ENCODE results near the gene THTPA. TPM values are rescaled to one million over a fixed set of nuclear protein-coding genes. Genes with fewer than 3 reads are reported as not detected.

THTPA gene
- total and polyA plus RNA-seq, 2 of the 13 experiments (the other 11 are each of a cell fraction or from before 2014, with no cell fraction given) = 7.4 to 8.7 TPM

DNA sequence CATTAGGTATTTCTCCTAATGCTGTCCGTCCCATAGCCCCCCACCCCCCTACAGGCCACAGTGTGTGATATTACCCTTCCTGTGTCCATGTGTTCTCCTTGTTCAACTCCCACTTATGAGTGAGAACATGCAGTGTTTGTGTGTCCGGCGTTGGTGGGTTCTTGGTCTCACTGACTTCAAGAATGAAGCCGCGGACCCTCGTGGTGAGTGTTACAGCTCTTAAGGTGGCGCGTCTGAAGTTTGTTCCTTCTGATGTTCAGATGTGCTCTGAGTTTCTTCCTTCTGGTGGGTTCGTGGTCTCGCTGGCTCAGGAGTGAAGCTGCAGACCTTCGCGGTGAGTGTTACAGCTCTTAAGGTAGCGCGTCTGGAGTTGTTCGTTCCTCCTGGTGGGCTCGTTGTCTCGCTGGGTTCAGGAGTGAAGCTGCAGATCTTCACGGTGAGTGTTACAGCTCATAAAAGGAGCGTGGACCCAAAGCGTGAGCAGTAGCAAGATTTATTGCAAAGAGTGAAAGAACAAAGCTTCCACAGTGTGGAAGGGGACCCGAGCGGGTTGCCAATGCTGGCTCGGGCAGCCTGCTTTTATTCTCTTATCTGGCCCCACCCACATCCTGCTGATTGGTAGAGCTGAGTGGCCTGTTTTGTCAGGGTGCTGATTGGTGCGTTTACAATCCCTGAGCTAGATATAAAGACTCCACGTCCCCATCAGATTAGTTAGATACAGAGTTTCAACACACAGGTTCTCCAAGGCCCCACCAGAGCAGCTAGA is 27.9 kb downstream of the THTPA start (continued):
- TF ChIP-seq SMARCC2 (IDR thresholded peaks at IDR 0.05) = 0 out of 2 replicates have a peak, but pooled peaks have one; percentile 79
- TF ChIP-seq ZNF737 (CRISPR knock-in tag; IDR thresholded peaks at IDR 0.05; ENCODE audit: borderline replicate concordance) = peak; percentile 79; the same call in 1 of the 2 replicates
- TF ChIP-seq ZNF543 (CRISPR knock-in tag; IDR thresholded peaks at IDR 0.05) = 0 out of 2 replicates have a peak, but pooled peaks have one; percentile 38
- peak; percentile 94 for TF ChIP-seq CSRNP1 (CRISPR knock-in tag; IDR thresholded peaks at IDR 0.05)
- peak; percentile 35; the same call in 1 of the 2 replicates for TF ChIP-seq ZNF441 (CRISPR knock-in tag; IDR thresholded peaks at IDR 0.05; ENCODE audit: borderline replicate concordance)
- peak; percentile 96; the same call in 1 of the 2 replicates for TF ChIP-seq ZNF136 (CRISPR knock-in tag; IDR thresholded peaks at IDR 0.05; ENCODE audit: low read depth)
- peak; percentile 68 for TF ChIP-seq ZNF768 (CRISPR knock-in tag; IDR thresholded peaks at IDR 0.05)
- peak; percentile 88 for TF ChIP-seq ZNF558 (CRISPR knock-in tag; IDR thresholded peaks at IDR 0.05; ENCODE audit: borderline replicate concordance)
- TF ChIP-seq, protein P1, sequence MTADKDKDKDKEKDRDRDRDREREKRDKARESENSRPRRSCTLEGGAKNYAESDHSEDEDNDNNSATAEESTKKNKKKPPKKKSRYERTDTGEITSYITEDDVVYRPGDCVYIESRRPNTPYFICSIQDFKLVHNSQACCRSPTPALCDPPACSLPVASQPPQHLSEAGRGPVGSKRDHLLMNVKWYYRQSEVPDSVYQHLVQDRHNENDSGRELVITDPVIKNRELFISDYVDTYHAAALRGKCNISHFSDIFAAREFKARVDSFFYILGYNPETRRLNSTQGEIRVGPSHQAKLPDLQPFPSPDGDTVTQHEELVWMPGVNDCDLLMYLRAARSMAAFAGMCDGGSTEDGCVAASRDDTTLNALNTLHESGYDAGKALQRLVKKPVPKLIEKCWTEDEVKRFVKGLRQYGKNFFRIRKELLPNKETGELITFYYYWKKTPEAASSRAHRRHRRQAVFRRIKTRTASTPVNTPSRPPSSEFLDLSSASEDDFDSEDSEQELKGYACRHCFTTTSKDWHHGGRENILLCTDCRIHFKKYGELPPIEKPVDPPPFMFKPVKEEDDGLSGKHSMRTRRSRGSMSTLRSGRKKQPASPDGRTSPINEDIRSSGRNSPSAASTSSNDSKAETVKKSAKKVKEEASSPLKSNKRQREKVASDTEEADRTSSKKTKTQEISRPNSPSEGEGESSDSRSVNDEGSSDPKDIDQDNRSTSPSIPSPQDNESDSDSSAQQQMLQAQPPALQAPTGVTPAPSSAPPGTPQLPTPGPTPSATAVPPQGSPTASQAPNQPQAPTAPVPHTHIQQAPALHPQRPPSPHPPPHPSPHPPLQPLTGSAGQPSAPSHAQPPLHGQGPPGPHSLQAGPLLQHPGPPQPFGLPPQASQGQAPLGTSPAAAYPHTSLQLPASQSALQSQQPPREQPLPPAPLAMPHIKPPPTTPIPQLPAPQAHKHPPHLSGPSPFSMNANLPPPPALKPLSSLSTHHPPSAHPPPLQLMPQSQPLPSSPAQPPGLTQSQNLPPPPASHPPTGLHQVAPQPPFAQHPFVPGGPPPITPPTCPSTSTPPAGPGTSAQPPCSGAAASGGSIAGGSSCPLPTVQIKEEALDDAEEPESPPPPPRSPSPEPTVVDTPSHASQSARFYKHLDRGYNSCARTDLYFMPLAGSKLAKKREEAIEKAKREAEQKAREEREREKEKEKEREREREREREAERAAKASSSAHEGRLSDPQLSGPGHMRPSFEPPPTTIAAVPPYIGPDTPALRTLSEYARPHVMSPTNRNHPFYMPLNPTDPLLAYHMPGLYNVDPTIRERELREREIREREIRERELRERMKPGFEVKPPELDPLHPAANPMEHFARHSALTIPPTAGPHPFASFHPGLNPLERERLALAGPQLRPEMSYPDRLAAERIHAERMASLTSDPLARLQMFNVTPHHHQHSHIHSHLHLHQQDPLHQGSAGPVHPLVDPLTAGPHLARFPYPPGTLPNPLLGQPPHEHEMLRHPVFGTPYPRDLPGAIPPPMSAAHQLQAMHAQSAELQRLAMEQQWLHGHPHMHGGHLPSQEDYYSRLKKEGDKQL (CRISPR knock-in tag; IDR thresholded peaks at IDR 0.05; ENCODE audit: low read depth) = 0 out of 2 replicates have a peak, but pooled peaks have one; percentile 39
- TF ChIP-seq ZNF414 (CRISPR knock-in tag; IDR thresholded peaks at IDR 0.05) = peak; percentile 100
- peak; percentile 51 for TF ChIP-seq ZFX (CRISPR knock-in tag; IDR thresholded peaks at IDR 0.05; ENCODE audit: low read depth)
- TF ChIP-seq, protein P2, sequence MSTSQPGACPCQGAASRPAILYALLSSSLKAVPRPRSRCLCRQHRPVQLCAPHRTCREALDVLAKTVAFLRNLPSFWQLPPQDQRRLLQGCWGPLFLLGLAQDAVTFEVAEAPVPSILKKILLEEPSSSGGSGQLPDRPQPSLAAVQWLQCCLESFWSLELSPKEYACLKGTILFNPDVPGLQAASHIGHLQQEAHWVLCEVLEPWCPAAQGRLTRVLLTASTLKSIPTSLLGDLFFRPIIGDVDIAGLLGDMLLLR (CRISPR knock-in tag; IDR thresholded peaks at IDR 0.05) = peak; percentile 74; the same call in 1 of the 2 replicates
- TF ChIP-seq, protein P3, sequence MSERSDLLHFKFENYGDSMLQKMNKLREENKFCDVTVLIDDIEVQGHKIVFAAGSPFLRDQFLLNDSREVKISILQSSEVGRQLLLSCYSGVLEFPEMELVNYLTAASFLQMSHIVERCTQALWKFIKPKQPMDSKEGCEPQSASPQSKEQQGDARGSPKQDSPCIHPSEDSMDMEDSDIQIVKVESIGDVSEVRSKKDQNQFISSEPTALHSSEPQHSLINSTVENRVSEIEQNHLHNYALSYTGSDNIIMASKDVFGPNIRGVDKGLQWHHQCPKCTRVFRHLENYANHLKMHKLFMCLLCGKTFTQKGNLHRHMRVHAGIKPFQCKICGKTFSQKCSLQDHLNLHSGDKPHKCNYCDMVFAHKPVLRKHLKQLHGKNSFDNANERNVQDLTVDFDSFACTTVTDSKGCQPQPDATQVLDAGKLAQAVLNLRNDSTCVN (CRISPR knock-in tag; IDR thresholded peaks at IDR 0.05; ENCODE audit: borderline replicate concordance) = peak; percentile 87
- peak; percentile 63; the same call in 1 of the 2 replicates for TF ChIP-seq LCORL (IDR thresholded peaks at IDR 0.05)
- TF ChIP-seq LCORL (CRISPR knock-in tag; IDR thresholded peaks at IDR 0.05) = peak; percentile 80
- peak; percentile 85; the same call in 1 of the 2 replicates for TF ChIP-seq BRCA1 (CRISPR knock-in tag; IDR thresholded peaks at IDR 0.05)

Measured in HepG2 (cell line).